Measurements from ENCODE around the gene SLC39A6.

DNA sequence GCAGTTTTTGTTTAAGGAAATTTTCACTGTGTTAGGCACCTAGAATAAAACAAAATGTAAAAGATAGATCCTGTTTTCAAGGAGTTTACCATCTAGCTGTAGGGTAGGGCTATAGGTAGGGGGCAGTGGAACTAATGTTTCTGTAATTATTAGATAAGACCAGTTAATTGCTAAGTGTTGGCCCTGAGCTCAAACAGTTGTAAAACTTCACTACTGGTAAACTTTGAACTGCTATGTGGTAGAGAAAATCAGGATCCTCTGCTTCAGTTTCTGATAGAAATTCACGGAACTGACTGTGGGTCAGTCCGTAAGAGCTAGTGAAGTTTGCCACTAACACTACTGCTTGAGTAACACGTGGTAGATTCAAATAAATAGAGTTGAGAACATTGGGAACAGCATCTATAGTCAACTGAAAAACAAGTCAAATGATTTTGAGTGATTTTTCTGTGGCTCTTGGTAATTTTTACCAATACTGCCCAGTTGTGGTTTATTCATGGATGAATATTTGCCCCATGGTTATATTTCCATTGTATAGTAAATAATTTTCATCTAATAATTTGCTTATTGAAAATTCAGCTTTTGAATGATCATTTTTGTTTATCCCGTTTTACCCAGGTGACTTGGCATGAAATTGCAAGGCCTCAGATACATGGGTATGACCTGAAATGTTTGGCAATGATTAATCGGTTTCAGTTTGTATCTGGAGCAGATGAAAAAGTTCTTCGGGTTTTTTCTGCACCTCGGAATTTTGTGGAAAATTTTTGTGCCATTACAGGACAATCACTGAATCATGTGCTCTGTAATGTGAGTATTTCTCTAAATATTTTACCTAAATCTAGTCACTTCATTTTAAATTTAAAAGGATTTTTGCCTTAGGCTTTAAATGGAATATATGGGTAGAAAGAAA lies 27.0 kb upstream of the SLC39A6 start:
- TF ChIP-seq, protein P1, sequence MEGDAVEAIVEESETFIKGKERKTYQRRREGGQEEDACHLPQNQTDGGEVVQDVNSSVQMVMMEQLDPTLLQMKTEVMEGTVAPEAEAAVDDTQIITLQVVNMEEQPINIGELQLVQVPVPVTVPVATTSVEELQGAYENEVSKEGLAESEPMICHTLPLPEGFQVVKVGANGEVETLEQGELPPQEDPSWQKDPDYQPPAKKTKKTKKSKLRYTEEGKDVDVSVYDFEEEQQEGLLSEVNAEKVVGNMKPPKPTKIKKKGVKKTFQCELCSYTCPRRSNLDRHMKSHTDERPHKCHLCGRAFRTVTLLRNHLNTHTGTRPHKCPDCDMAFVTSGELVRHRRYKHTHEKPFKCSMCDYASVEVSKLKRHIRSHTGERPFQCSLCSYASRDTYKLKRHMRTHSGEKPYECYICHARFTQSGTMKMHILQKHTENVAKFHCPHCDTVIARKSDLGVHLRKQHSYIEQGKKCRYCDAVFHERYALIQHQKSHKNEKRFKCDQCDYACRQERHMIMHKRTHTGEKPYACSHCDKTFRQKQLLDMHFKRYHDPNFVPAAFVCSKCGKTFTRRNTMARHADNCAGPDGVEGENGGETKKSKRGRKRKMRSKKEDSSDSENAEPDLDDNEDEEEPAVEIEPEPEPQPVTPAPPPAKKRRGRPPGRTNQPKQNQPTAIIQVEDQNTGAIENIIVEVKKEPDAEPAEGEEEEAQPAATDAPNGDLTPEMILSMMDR (IDR thresholded peaks at IDR 0.05; ENCODE audit: insufficient read depth, low read depth, low read length): no peak
- no peak for TF ChIP-seq EZH2 (IDR thresholded peaks at IDR 0.05; ENCODE audit: insufficient read depth, low read length)

Data from astrocyte (in vitro differentiated cells and primary cell).